OCI-LY1 (cell line): ENCODE measurements around the gene PSMA2.

Experiments
- H2AFZ ChIP-seq: fragments of 200-600 bp; sonication (generic), shearing (Covaris generic); 2 replicates; pipeline ENCODE4 v1.6.0; 2014; ENCODE audit warnings: antibody characterized with exemption, mild to moderate bottlenecking, low read length
- H3F3A ChIP-seq: fragments of 200-600 bp; sonication (generic), shearing (Covaris generic); 2 replicates; pipeline ENCODE4 v1.6.0; 2014; ENCODE audit warnings: mild to moderate bottlenecking, antibody characterized with exemption, low read length, moderate library complexity; ENCODE audit not compliant: insufficient read depth
- H3K27ac ChIP-seq: fragments of 200-600 bp; sonication (generic); 2 replicates; pipeline ENCODE4 v1.5.1; 2014; ENCODE audit warnings: low read length, mixed run types, mild to moderate bottlenecking, low read depth; ENCODE audit not compliant: poor library complexity, severe bottlenecking
- H3K27me3 ChIP-seq: fragments of 200-600 bp; sonication (generic); 2 replicates; pipeline ENCODE4 v1.6.0; 2014; ENCODE audit warnings: antibody characterized with exemption, mild to moderate bottlenecking, low read length, moderate library complexity; ENCODE audit not compliant: insufficient read depth
- H3K36me3 ChIP-seq: fragments of 200-600 bp; sonication (generic); 2 replicates; pipeline ENCODE4 v1.6.1; 2014; ENCODE audit warnings: mild to moderate bottlenecking, antibody characterized with exemption, low read length, moderate library complexity, mixed read lengths; ENCODE audit not compliant: insufficient read depth
- H3K4me1 ChIP-seq: fragments of 200-600 bp; sonication (generic); 2 replicates; pipeline ENCODE4 v1.5.1; 2014; ENCODE audit warnings: mild to moderate bottlenecking, low read length, moderate library complexity; ENCODE audit not compliant: insufficient read depth, severe bottlenecking
- H3K4me2 ChIP-seq: fragments of 200-600 bp; sonication (generic), shearing (Covaris generic); 2 replicates; pipeline ENCODE4 v1.6.1; 2014; ENCODE audit warnings: low read length
- H3K4me3 ChIP-seq: fragments of 200-600 bp; sonication (generic); 2 replicates; pipeline ENCODE4 v1.5.1; 2014; ENCODE audit warnings: low read length, low read depth, mild to moderate bottlenecking, mixed read lengths; ENCODE audit not compliant: poor library complexity, severe bottlenecking
- H3K79me2 ChIP-seq: fragments of 200-600 bp; shearing (Covaris generic); 2 replicates; pipeline ENCODE4 v1.6.1; 2016; ENCODE audit warnings: mixed run types, low read length, mixed read lengths; ENCODE audit not compliant: insufficient read depth
- H3K9ac ChIP-seq: fragments of 200-600 bp; sonication (generic), shearing (Covaris generic); 2 replicates; pipeline ENCODE4 v1.6.1; 2014; ENCODE audit warnings: mild to moderate bottlenecking, low read length, mixed read lengths
- H3K9me2 ChIP-seq: fragments of 200-600 bp; sonication (generic), shearing (Covaris generic); 2 replicates; pipeline ENCODE4 v1.6.1; 2014; ENCODE audit warnings: low read depth, mild to moderate bottlenecking, low read length, mixed read lengths
- H3K9me3 ChIP-seq: fragments of 200-600 bp; shearing (Covaris generic); 2 replicates; pipeline ENCODE4 v1.6.1; 2014; ENCODE audit warnings: low read length, mixed read lengths
- H4K20me1 ChIP-seq: fragments of 200-600 bp; sonication (generic), shearing (Covaris generic); 2 replicates; pipeline ENCODE4 v1.6.0; 2016; ENCODE audit warnings: mild to moderate bottlenecking, low read length; ENCODE audit not compliant: insufficient read depth
- CTCF ChIP-seq: fragments of 200-600 bp; sonication (generic), shearing (Covaris generic); IDR thresholded peaks from 2 replicates; pipeline ENCODE4 v1.5.1; 2017; ENCODE audit warnings: mild to moderate bottlenecking, antibody characterized with exemption, low read length, moderate library complexity, mixed read lengths
- EZH2 ChIP-seq: fragments of 200-600 bp; sonication (generic), shearing (Covaris generic); IDR thresholded peaks from 2 replicates; pipeline ENCODE4 v1.8.0; 2017; ENCODE audit warnings: borderline replicate concordance, mixed run types, mild to moderate bottlenecking, antibody characterized with exemption, low read length, moderate library complexity, mixed read lengths

Gene PSMA2

DNA sequence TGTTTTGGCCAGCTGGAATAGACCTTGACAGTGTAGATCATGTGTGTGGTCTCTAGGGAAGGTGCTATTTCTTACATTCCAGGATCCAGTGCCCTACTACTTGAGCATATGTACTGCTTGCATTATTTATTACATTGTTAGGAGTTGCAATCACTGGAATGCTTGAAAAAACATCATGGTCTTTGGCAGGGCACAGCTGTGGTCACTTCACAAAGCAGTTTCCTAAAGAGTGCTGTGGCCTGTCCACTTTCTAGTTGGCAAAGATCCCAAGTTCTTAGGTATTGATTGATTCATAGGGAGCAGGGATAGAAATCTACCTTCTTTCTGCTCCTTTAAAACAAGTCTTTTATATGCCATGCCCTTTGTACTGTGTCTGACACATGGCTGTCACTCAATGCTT lies 24.7 kb downstream of the PSMA2 start:
- H3K4me2 ChIP-seq: no peak overlapping the region
- H3K79me2 ChIP-seq: no peaks in the 10 kb centered on the region
- peaks cover 8% of the 10 kb centered on the region for H3K36me3 ChIP-seq
- no peaks in the 10 kb centered on the region for H4K20me1 ChIP-seq
- H3K4me1 ChIP-seq: peaks cover 12% of the 10 kb centered on the region
- no peaks in the 10 kb centered on the region for H3F3A ChIP-seq
- TF ChIP-seq EZH2 (no peak), CTCF (no peak)
- no peak overlapping the region for H3K4me3 ChIP-seq
- no peaks in the 10 kb centered on the region for H3K27me3 ChIP-seq
- no peak overlapping the region for H2AFZ ChIP-seq
- no peaks in the 10 kb centered on the region for H3K9me2 ChIP-seq
- no peak overlapping the region for H3K27ac ChIP-seq
- H3K9me3 ChIP-seq: no peaks in the 10 kb centered on the region
- H3K9ac ChIP-seq: no peak overlapping the region

GRCh38 chr7:42906181-42906580 lies 25.8 kb downstream of the PSMA2 start:
- H3K36me3 ChIP-seq: peaks cover 8% of the 10 kb centered on the region
- no peak for TF ChIP-seq EZH2
- no peak for TF ChIP-seq CTCF
- no peak overlapping the region for H2AFZ ChIP-seq
- H3K79me2 ChIP-seq: no peaks in the 10 kb centered on the region
- no peaks in the 10 kb centered on the region for H3F3A ChIP-seq
- H3K27ac ChIP-seq: no peak overlapping the region
- no peak overlapping the region for H3K9ac ChIP-seq
- H3K4me1 ChIP-seq: peaks cover 7% of the 10 kb centered on the region
- H3K9me3 ChIP-seq: no peaks in the 10 kb centered on the region
- no peak overlapping the region for H3K4me2 ChIP-seq
- H4K20me1 ChIP-seq: no peaks in the 10 kb centered on the region
- H3K4me3 ChIP-seq: no peak overlapping the region
- no peaks in the 10 kb centered on the region for H3K9me2 ChIP-seq
- H3K27me3 ChIP-seq: no peaks in the 10 kb centered on the region

- no peaks in the 10 kb centered on the region for H3F3A ChIP-seq
Observed at GRCh38 chr7:42902331-42902730, 29.6 kb downstream of the PSMA2 start.

More at GRCh38 chr7:42902331-42902730, 29.6 kb downstream of the PSMA2 start:
- Histone ChIP-seq H3K4me3 (no peak overlapping the region), H4K20me1 (no peaks in the 10 kb centered on the region), H3K9me2 (no peaks in the 10 kb centered on the region), H3K9me3 (no peaks in the 10 kb centered on the region), H2AFZ (no peak overlapping the region), H3K9ac (no peak overlapping the region), H3K27ac (no peak overlapping the region), H3K79me2 (no peaks in the 10 kb centered on the region), H3K27me3 (no peaks in the 10 kb centered on the region), H3K4me2 (no peak overlapping the region), H3K4me1 (no peaks in the 10 kb centered on the region), H3K36me3 (no peaks in the 10 kb centered on the region)
- TF ChIP-seq EZH2 (no peak), CTCF (no peak)
